ENCODE results near the gene PRKCE. TPM values are rescaled to one million over a fixed set of nuclear protein-coding genes. Genes with fewer than 3 reads are reported as not detected.
A peak's percentile ranks its signal among the peaks of the same experiment; 100 is the strongest.

PRKCE gene
- total RNA-seq, 1 experiment from 2014 or later, result 17.7 TPM

- no peak for DNase-seq
- peaks cover 20% of the 10 kb centered on the region for H3K4me1 Mint-ChIP-seq (ENCODE audit: low read depth, unreplicated experiment)
- H3K4me3 Mint-ChIP-seq (ENCODE audit: low read depth, unreplicated experiment), result peak overlapping the region; percentile 76
- H3K9me3 Mint-ChIP-seq (ENCODE audit: low read depth, unreplicated experiment), result no peaks in the 10 kb centered on the region
- intact Hi-C loops (cut with micrococcal nuclease; ENCODE audit: unreplicated experiment), result no loop called here
- CTCF ChIA-PET, result interaction anchor here (1.2 kb wide), 1 partner anchor 136 kb away, joined by 4 read pairs; no protein-coding TSS in a partner anchor
- no peak for TF ChIP-seq CTCF (IDR thresholded peaks at IDR 0.05; ENCODE audit: unreplicated experiment)
- peaks cover 4% of the 10 kb centered on the region for H3K36me3 Mint-ChIP-seq (ENCODE audit: insufficient read depth, unreplicated experiment)
- BruUV-seq (replicated peaks), result no TSS peak
- H3K27ac Mint-ChIP-seq (ENCODE audit: unreplicated experiment), result peak overlapping the region; percentile 49
- H3K27me3 Mint-ChIP-seq (ENCODE audit: unreplicated experiment), result peaks cover 49% of the 10 kb centered on the region
Observed at GRCh38 chr2:45643095-45643494, 8.4 kb upstream of the PRKCE start.

GRCh38 chr2:45643543-45644542 is 7.6 kb upstream of the PRKCE start:
- H3K27me3 Mint-ChIP-seq (ENCODE audit: unreplicated experiment), result peaks cover 47% of the 10 kb centered on the region
- H3K27ac Mint-ChIP-seq (ENCODE audit: unreplicated experiment), result peak overlapping the region; percentile 49
- BruUV-seq (replicated peaks), result no TSS peak
- H3K4me3 Mint-ChIP-seq (ENCODE audit: low read depth, unreplicated experiment), result peak overlapping the region; percentile 76
- peaks cover 4% of the 10 kb centered on the region for H3K36me3 Mint-ChIP-seq (ENCODE audit: insufficient read depth, unreplicated experiment)
- peak; percentile 98 for TF ChIP-seq CTCF (IDR thresholded peaks at IDR 0.05; ENCODE audit: unreplicated experiment)
- CTCF ChIA-PET, result interaction anchor here (0.7 to 1.2 kb wide), 3 partner anchors 135 to 292 kb away, joined by 3 to 4 read pairs (median 3); no protein-coding TSS in a partner anchor
- H3K4me1 Mint-ChIP-seq (ENCODE audit: low read depth, unreplicated experiment), result peaks cover 24% of the 10 kb centered on the region
- intact Hi-C loops (cut with micrococcal nuclease; ENCODE audit: unreplicated experiment), result loop anchor here (1.0 kb wide), 1 partner anchor 292 kb away; no protein-coding TSS in a partner anchor
- peak; percentile 83 for DNase-seq
- H3K9me3 Mint-ChIP-seq (ENCODE audit: low read depth, unreplicated experiment), result no peaks in the 10 kb centered on the region

- DNase-seq, result no peak
- TF ChIP-seq CTCF (IDR thresholded peaks at IDR 0.05; ENCODE audit: unreplicated experiment), result no peak
- intact Hi-C loops (cut with micrococcal nuclease; ENCODE audit: unreplicated experiment), result no loop called here
- H3K4me1 Mint-ChIP-seq (ENCODE audit: low read depth, unreplicated experiment), result peaks cover 24% of the 10 kb centered on the region
- H3K27me3 Mint-ChIP-seq (ENCODE audit: unreplicated experiment), result peaks cover 22% of the 10 kb centered on the region
- no peak overlapping the region for H3K27ac Mint-ChIP-seq (ENCODE audit: unreplicated experiment)
- no peaks in the 10 kb centered on the region for H3K9me3 Mint-ChIP-seq (ENCODE audit: low read depth, unreplicated experiment)
- H3K36me3 Mint-ChIP-seq (ENCODE audit: insufficient read depth, unreplicated experiment), result peaks cover 26% of the 10 kb centered on the region
- no peak overlapping the region for H3K4me3 Mint-ChIP-seq (ENCODE audit: low read depth, unreplicated experiment)
- CTCF ChIA-PET, result interaction anchor here (0.5 kb wide), 1 partner anchor 202 kb away, joined by 3 read pairs; no protein-coding TSS in a partner anchor
- no TSS peak for BruUV-seq (replicated peaks)
Observed at GRCh38 chr2:45646289-45646688, 5.2 kb upstream of the PRKCE start.

- no peak overlapping the region for H3K4me3 Mint-ChIP-seq (ENCODE audit: low read depth, unreplicated experiment)
- intact Hi-C loops (cut with micrococcal nuclease; ENCODE audit: unreplicated experiment), result no loop called here
- H3K27me3 Mint-ChIP-seq (ENCODE audit: unreplicated experiment), result peaks cover 12% of the 10 kb centered on the region
- CTCF ChIA-PET, result no interaction called here
- H3K9me3 Mint-ChIP-seq (ENCODE audit: low read depth, unreplicated experiment), result no peaks in the 10 kb centered on the region
- H3K36me3 Mint-ChIP-seq (ENCODE audit: insufficient read depth, unreplicated experiment), result peaks cover 37% of the 10 kb centered on the region
- no peak for TF ChIP-seq CTCF (IDR thresholded peaks at IDR 0.05; ENCODE audit: unreplicated experiment)
- H3K4me1 Mint-ChIP-seq (ENCODE audit: low read depth, unreplicated experiment), result peaks cover 24% of the 10 kb centered on the region
- no peak overlapping the region for H3K27ac Mint-ChIP-seq (ENCODE audit: unreplicated experiment)
- BruUV-seq (replicated peaks), result no TSS peak
- no peak for DNase-seq
Observed at GRCh38 chr2:45647356-45647755, 4.1 kb upstream of the PRKCE start.

Data from Calu3 (cell line).